ENCODE data around the gene GJA1. TPM values are rescaled to one million over a fixed set of nuclear protein-coding genes. Genes with fewer than 3 reads are reported as not detected.
A peak's percentile ranks its signal among the peaks of the same experiment; 100 is the strongest.

The GJA1 gene
- total and polyA plus RNA-seq, 2 of the 8 experiments (the other 6 are each of a cell fraction or from before 2014, with no cell fraction given) = 468 to 795 TPM

DNA sequence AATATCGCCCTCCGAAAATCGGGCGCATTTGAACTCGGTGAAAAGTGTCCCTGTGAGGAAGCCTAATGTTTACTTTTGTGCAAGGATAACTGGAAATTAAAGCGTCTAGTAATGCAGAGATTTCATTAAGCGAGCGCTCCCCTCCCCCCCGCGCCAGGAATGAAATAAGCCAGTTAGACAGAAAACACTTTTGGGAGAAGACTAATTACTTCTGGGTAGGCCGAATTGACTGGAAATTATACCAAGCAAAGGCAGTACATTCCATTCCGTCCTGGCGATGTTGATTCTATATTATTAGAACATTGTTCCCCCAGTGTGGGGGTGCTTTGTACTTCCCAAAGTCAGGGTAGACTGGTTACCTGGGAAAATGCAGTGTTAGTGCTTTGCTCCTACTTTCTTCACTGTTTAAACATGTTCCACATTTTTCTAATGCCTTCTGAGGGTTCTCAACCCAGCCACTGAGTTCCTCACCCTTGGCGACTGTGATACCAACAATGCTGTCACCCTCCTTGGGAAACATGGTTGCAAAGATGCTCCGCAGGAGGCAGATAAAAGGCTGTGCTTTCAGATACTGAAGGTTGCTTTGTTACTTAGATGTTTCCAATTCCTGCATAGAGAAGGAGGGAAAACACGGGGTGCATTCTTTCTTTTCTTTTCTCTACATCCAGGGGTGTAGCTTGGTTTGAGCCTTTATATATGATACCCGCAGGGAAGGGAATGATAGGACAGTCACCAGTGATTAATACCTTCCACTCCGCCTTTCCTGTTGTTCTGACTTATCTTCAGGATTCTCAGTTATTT, 2.6 kb downstream of the GJA1 start (continued):
- TF ChIP-seq CTCF (IDR thresholded peaks at IDR 0.05; ENCODE audit: control extremely low read depth in 1 of 3, insufficient read depth in 1 of 3, low read depth in 1 of 3, low read length in 3 of 3) = no peak
- no peak for TF ChIP-seq ZNF274 (IDR thresholded peaks at IDR 0.05; ENCODE audit: borderline replicate concordance, extremely low read depth, low read length)
- TF ChIP-seq, protein P1, sequence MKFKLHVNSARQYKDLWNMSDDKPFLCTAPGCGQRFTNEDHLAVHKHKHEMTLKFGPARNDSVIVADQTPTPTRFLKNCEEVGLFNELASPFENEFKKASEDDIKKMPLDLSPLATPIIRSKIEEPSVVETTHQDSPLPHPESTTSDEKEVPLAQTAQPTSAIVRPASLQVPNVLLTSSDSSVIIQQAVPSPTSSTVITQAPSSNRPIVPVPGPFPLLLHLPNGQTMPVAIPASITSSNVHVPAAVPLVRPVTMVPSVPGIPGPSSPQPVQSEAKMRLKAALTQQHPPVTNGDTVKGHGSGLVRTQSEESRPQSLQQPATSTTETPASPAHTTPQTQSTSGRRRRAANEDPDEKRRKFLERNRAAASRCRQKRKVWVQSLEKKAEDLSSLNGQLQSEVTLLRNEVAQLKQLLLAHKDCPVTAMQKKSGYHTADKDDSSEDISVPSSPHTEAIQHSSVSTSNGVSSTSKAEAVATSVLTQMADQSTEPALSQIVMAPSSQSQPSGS (IDR thresholded peaks at IDR 0.05; ENCODE audit: low read length) = peak; percentile 84; the same call in 1 of the 2 replicates
- no peak for TF ChIP-seq CTBP2 (IDR thresholded peaks at IDR 0.05; ENCODE audit: borderline replicate concordance, insufficient read depth, insufficient read length, low read length)
- no peak for TF ChIP-seq POU5F1 (IDR thresholded peaks at IDR 0.05; ENCODE audit: low read depth, low read length)
- no peak for TF ChIP-seq BACH1 (IDR thresholded peaks at IDR 0.05; ENCODE audit: low read length)
- TF ChIP-seq GABPA (IDR thresholded peaks at IDR 0.05; ENCODE audit: borderline replicate concordance, insufficient read depth, low read length) = no peak
- TF ChIP-seq SIX5 (IDR thresholded peaks at IDR 0.05; ENCODE audit: low read depth, low read length) = no peak
- TF ChIP-seq CBX8 (IDR thresholded peaks at IDR 0.05; ENCODE audit: borderline replicate concordance, low read depth, low read length) = no peak
- no peak for TF ChIP-seq CBX5 (IDR thresholded peaks at IDR 0.05; ENCODE audit: low read depth, low read length)
- TF ChIP-seq POLR2A (IDR thresholded peaks at IDR 0.05; ENCODE audit: control extremely low read depth in 1 of 2, low read depth in 2 of 2, low read length in 2 of 2) = peak; percentile 84 to 98
- no peak for TF ChIP-seq SP2 (IDR thresholded peaks at IDR 0.05; ENCODE audit: low read length)
- no peak for TF ChIP-seq KDM5A (IDR thresholded peaks at IDR 0.05; ENCODE audit: low read length)
- no peak for TF ChIP-seq RXRA (IDR thresholded peaks at IDR 0.05; ENCODE audit: insufficient read depth, low read depth, low read length)
- no peak for TF ChIP-seq EZH2 (IDR thresholded peaks at IDR 0.05; ENCODE audit: low read depth, low read length, severe bottlenecking)
- TF ChIP-seq FOSL1 (IDR thresholded peaks at IDR 0.05; ENCODE audit: insufficient read depth, low read depth, low read length) = no peak
- TF ChIP-seq E2F6 (IDR thresholded peaks at IDR 0.05) = no peak
- TF ChIP-seq KDM1A (IDR thresholded peaks at IDR 0.05; ENCODE audit: borderline replicate concordance, low read length) = peak; percentile 25; the same call in 1 of the 2 replicates
